Panc1 (cell line): Measurements from ENCODE around the gene PLCH1. TPM values are rescaled to one million over a fixed set of nuclear protein-coding genes. Genes with fewer than 3 reads are reported as not detected.

Source experiments
- ATAC-seq: fragments of 200-7000 bp; cut with Tn5 transposase; 2 replicates; pipeline ENCODE4 v1.9.1; 2020; ENCODE audit warnings: mild to moderate bottlenecking, moderate library complexity
- BruUV-seq: library from RNA; stranded (reverse); fragments of 400-500 nt; replicated peaks from 2 replicates; lab custom pipeline; 2021; lab: Mats Ljungman, UMichigan
- CTCF ChIA-PET: fragments of 300-600 bp; sonication (Branson Sonifier 250); formaldehyde crosslinking; loops from one replicate; lab custom pipeline; 2022; ENCODE audit warnings: antibody characterized with exemption; lab: Charles Lee
- POLR2A ChIA-PET: fragments of 300-600 bp; sonication (Branson Sonifier 250); formaldehyde crosslinking; loops from one replicate; lab custom pipeline; 2022; ENCODE audit warnings: antibody characterized with exemption; lab: Charles Lee
- DNase-seq: peaks from one replicate; pipeline ENCODE4 v3.0.0-alpha.2; 2010; ENCODE audit warnings: low read depth, low spot score
- H3K27ac ChIP-seq: 2 replicates; pipeline ENCODE4 v1.5.1; 2011; ENCODE audit warnings: mild to moderate bottlenecking, low read length, inconsistent platforms
- H3K27me3 ChIP-seq: fragments of 200-500 bp; sonication (Bioruptor generic); 2 replicates; pipeline ENCODE4 v1.6.0; 2014; ENCODE audit warnings: low read length, inconsistent platforms; ENCODE audit not compliant: control insufficient read depth, insufficient read depth
- H3K36me3 ChIP-seq: fragments of 200-500 bp; sonication (Bioruptor generic); 2 replicates; pipeline ENCODE4 v1.5.1; 2014; ENCODE audit warnings: inconsistent platforms, mild to moderate bottlenecking, low read length, moderate library complexity; ENCODE audit not compliant: control insufficient read depth, insufficient read depth
- H3K4me1 ChIP-seq: 2 replicates; pipeline ENCODE4 v1.5.1; 2011; ENCODE audit warnings: inconsistent platforms, mild to moderate bottlenecking, low read length, moderate library complexity; ENCODE audit not compliant: control insufficient read depth, insufficient read depth
- H3K4me3 ChIP-seq, 2 experiments: 2 replicates each; pipeline ENCODE4 v1.5.1; 2011 to 2012; ENCODE audit warnings: low read depth in 2 of 2, low read length in 2 of 2, mild to moderate bottlenecking in 2 of 2, inconsistent platforms in 1 of 2, moderate library complexity in 1 of 2
- H3K9me3 ChIP-seq: fragments of 200-500 bp; sonication (Bioruptor generic); 2 replicates; pipeline ENCODE4 v1.5.1; 2014; ENCODE audit warnings: low read depth, mild to moderate bottlenecking, inconsistent platforms, low read length, moderate library complexity; ENCODE audit not compliant: control insufficient read depth, insufficient read depth
- POLR2AphosphoS5 ChIP-seq: IDR thresholded peaks from 2 replicates; pipeline ENCODE4 v1.6.1; 2012; ENCODE audit warnings: mild to moderate bottlenecking, low read depth, low read length, moderate library complexity
- SIN3A ChIP-seq: IDR thresholded peaks from 2 replicates; pipeline ENCODE4 v1.6.1; 2012; ENCODE audit warnings: low read depth, mild to moderate bottlenecking, low read length, moderate library complexity, borderline replicate concordance; ENCODE audit not compliant: insufficient read depth
- TCF7L2 ChIP-seq: IDR thresholded peaks from 2 replicates; pipeline ENCODE4 v1.6.1; 2011; ENCODE audit warnings: mild to moderate bottlenecking, low read depth, low read length, inconsistent platforms
- in situ Hi-C: cut with HindIII; loops from 2 replicates; pipeline ENCODE4 v1.10.0; 2016; ENCODE audit warnings: low sequenced_read_pairs, low pct_unique_long_range_greater_than_20kb
- intact Hi-C: fragments of 100-400 bp; cut with micrococcal nuclease; formaldehyde crosslinking; loops from one replicate; pipeline ENCODE4 v1.10.0; 2022; ENCODE audit not compliant: unreplicated experiment
- total RNA-seq: library from RNA; stranded (reverse); gene quantifications from one replicate; pipeline ENCODE4 v1.2.1, GENCODE V29; 2021; ENCODE audit not compliant: unreplicated experiment
- TF ChIP-seq, protein P1 (sequence below), 2 experiments: IDR thresholded peaks; 2 replicates each; pipeline ENCODE4 v1.6.1; 2011 to 2012; ENCODE audit warnings: low read depth in 2 of 2, control low read depth in 1 of 2, low read length in 1 of 2, mild to moderate bottlenecking in 1 of 2, moderate library complexity in 1 of 2; ENCODE audit not compliant: insufficient read depth in 1 of 2
- TF ChIP-seq, protein P2 (sequence below): fragments of 450-650 bp; IDR thresholded peaks from 2 replicates; pipeline ENCODE4 v1.5.1; 2017; ENCODE audit warnings: mild to moderate bottlenecking

PLCH1 gene
- total RNA-seq, 1 experiment from 2014 or later = 0.03 TPM

DNA sequence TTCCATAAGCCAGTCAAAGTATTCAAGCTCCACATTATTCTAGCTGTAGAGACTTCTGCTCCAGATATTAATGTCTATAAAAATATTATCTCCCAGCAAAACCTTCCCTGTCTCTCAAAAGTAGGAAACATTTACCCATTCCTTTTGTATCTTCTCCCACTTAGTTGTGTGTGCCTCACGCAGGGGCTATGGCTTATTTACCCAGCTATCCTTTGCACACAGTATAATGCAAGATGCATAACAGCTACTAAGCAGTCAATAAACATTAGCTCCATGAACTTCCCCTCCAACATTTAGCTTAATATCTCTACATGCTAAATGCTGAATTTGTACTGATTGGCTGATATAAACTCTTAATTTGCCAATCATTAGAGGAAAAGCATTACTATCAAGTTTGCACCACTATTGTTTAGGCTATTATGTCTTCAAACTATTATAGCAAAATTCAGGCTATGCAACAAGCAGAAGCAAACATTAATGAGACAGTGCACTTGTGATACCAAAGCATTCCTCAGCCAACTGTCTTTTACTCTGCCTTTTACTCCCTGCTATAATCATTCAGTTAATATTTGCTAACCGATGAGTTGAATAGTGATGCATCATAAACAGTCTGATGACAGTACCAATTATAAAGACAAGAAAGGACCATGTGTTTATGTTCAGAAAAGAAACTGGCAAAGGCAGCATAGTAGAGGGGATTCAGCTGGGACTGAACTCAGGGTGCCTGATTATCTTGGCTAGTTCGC lies 81.2 kb downstream of the PLCH1 start:
- in situ Hi-C loops = no loop called here
- ChIA-PET CTCF (no interaction called here), POLR2A (no interaction called here)
- DNase-seq = no peak
- Histone ChIP-seq H3K27me3 (no peaks in the 10 kb centered on the region), H3K4me1 (no peaks in the 10 kb centered on the region), H3K27ac (no peak overlapping the region), H3K4me3 (no peak overlapping the region), H3K36me3 (no peaks in the 10 kb centered on the region), H3K9me3 (no peaks in the 10 kb centered on the region)
- no TSS peak for BruUV-seq
- TF ChIP-seq TCF7L2 (no peak), SIN3A (no peak), POLR2AphosphoS5 (no peak)
- TF ChIP-seq, protein P1, sequence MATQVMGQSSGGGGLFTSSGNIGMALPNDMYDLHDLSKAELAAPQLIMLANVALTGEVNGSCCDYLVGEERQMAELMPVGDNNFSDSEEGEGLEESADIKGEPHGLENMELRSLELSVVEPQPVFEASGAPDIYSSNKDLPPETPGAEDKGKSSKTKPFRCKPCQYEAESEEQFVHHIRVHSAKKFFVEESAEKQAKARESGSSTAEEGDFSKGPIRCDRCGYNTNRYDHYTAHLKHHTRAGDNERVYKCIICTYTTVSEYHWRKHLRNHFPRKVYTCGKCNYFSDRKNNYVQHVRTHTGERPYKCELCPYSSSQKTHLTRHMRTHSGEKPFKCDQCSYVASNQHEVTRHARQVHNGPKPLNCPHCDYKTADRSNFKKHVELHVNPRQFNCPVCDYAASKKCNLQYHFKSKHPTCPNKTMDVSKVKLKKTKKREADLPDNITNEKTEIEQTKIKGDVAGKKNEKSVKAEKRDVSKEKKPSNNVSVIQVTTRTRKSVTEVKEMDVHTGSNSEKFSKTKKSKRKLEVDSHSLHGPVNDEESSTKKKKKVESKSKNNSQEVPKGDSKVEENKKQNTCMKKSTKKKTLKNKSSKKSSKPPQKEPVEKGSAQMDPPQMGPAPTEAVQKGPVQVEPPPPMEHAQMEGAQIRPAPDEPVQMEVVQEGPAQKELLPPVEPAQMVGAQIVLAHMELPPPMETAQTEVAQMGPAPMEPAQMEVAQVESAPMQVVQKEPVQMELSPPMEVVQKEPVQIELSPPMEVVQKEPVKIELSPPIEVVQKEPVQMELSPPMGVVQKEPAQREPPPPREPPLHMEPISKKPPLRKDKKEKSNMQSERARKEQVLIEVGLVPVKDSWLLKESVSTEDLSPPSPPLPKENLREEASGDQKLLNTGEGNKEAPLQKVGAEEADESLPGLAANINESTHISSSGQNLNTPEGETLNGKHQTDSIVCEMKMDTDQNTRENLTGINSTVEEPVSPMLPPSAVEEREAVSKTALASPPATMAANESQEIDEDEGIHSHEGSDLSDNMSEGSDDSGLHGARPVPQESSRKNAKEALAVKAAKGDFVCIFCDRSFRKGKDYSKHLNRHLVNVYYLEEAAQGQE (IDR thresholded peaks at IDR 0.05; ENCODE audit: insufficient read depth in 1 of 2, low read depth in 2 of 2, low read length in 1 of 2) = no peak
- TF ChIP-seq, protein P2, sequence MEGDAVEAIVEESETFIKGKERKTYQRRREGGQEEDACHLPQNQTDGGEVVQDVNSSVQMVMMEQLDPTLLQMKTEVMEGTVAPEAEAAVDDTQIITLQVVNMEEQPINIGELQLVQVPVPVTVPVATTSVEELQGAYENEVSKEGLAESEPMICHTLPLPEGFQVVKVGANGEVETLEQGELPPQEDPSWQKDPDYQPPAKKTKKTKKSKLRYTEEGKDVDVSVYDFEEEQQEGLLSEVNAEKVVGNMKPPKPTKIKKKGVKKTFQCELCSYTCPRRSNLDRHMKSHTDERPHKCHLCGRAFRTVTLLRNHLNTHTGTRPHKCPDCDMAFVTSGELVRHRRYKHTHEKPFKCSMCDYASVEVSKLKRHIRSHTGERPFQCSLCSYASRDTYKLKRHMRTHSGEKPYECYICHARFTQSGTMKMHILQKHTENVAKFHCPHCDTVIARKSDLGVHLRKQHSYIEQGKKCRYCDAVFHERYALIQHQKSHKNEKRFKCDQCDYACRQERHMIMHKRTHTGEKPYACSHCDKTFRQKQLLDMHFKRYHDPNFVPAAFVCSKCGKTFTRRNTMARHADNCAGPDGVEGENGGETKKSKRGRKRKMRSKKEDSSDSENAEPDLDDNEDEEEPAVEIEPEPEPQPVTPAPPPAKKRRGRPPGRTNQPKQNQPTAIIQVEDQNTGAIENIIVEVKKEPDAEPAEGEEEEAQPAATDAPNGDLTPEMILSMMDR = no peak
- ATAC-seq = no peak
- intact Hi-C loops = no loop called here

DNA sequence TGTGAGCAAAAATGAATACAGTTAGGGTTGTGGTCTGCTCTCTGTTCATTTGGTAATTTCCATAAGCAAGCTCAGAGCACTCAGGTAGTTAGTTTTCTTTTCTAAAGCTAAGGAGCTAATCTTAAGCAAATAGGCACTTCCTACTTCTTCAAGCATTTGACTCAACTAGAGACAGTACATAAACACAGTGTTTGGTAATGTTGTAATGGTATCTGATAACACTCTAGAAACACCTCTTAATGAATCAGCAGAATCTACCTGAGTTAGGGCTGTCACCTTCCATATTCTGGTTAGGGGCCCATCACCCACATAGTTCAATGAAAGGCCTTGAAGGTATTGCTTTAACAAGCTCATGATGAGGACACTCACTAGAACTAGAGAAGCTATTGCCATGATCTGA lies 83.1 kb downstream of the PLCH1 start:
- BruUV-seq = no TSS peak
- H3K36me3 ChIP-seq = no peaks in the 10 kb centered on the region
- in situ Hi-C loops (no loop called here), intact Hi-C loops (no loop called here)
- no peaks in the 10 kb centered on the region for H3K27me3 ChIP-seq
- no peak for ATAC-seq
- no peaks in the 10 kb centered on the region for H3K4me1 ChIP-seq
- DNase-seq = no peak
- no peaks in the 10 kb centered on the region for H3K9me3 ChIP-seq
- no peak overlapping the region for H3K4me3 ChIP-seq
- H3K27ac ChIP-seq = no peak overlapping the region
- POLR2A ChIA-PET = no interaction called here
- CTCF ChIA-PET = no interaction called here
- TF ChIP-seq, protein P1 (IDR thresholded peaks at IDR 0.05; ENCODE audit: insufficient read depth in 1 of 2, low read depth in 2 of 2, low read length in 1 of 2) = no peak
